OCI-LY1 (cell line): ENCODE data around the gene CDC42BPA.

ENCODE experiments used
- EZH2 ChIP-seq: fragments of 200-600 bp; sonication (generic), shearing (Covaris generic); IDR thresholded peaks from 2 replicates; pipeline ENCODE4 v1.8.0; 2017; ENCODE audit warnings: borderline replicate concordance, mixed run types, mild to moderate bottlenecking, antibody characterized with exemption, low read length, moderate library complexity, mixed read lengths
- TF ChIP-seq, protein P1 (sequence below): fragments of 200-600 bp; sonication (generic), shearing (Covaris generic); IDR thresholded peaks from 2 replicates; pipeline ENCODE4 v1.5.1; 2017; ENCODE audit warnings: mild to moderate bottlenecking, antibody characterized with exemption, low read length, moderate library complexity, mixed read lengths

DNA sequence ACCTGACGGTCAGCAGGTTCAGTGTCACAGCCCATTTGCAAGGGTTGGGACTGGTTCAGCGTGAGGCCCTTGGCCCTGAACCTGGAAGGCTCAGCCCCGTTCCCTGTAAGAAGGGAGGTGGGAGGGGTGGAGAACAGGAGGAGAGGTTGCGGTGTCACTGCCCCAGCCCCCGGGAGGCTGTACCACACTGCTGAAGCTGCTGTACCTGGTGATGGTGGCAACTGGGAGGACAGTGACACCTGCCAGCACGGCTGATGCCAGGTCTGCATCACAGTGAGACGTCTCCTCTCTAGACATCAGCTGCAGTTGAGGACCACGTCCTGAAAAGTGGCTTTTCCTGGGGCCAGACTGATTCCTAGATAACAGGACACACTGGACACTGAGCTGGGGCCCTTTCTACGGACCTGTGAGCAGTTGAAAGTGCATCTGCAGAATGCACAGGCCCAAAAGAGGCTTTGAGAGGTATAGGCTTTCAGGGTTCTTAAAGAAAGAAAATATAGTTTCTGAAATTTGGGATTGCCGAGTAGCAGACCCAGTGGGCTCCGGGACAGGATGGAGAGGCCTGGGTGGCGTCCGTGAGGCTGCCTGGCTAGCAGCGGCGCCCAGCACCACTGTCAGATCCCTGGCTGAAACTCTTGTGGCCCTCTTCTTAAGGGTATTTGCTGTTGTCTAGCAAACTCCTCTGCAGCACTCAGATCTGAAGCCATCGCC lies 330.5 kb downstream of the CDC42BPA start:
- no peak for TF ChIP-seq EZH2
- TF ChIP-seq, protein P1, sequence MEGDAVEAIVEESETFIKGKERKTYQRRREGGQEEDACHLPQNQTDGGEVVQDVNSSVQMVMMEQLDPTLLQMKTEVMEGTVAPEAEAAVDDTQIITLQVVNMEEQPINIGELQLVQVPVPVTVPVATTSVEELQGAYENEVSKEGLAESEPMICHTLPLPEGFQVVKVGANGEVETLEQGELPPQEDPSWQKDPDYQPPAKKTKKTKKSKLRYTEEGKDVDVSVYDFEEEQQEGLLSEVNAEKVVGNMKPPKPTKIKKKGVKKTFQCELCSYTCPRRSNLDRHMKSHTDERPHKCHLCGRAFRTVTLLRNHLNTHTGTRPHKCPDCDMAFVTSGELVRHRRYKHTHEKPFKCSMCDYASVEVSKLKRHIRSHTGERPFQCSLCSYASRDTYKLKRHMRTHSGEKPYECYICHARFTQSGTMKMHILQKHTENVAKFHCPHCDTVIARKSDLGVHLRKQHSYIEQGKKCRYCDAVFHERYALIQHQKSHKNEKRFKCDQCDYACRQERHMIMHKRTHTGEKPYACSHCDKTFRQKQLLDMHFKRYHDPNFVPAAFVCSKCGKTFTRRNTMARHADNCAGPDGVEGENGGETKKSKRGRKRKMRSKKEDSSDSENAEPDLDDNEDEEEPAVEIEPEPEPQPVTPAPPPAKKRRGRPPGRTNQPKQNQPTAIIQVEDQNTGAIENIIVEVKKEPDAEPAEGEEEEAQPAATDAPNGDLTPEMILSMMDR: no peak
